Epithelial cell of esophagus (primary cell): ENCODE measurements around the gene EGFR.

Experiments used
- DNase-seq: peaks from one replicate; pipeline ENCODE4 v3.0.0; 2010; ENCODE audit warnings: low read depth
- H3K4me3 ChIP-seq: 2 replicates; pipeline ENCODE4 v1.5.1; 2011; ENCODE audit warnings: mild to moderate bottlenecking, low read length, control low read depth
- CTCF ChIP-seq: IDR thresholded peaks from 2 replicates; pipeline ENCODE4 v1.5.1; 2011; ENCODE audit warnings: low read depth, mild to moderate bottlenecking, low read length, control low read depth, inconsistent platforms; ENCODE audit not compliant: insufficient read depth; ENCODE audit errors: missing control alignments

Gene EGFR

GRCh38 chr7:54992871-54993475 is 25.8 kb upstream of the EGFR start:
- no peak for DNase-seq
- H3K4me3 ChIP-seq: no peak overlapping the region
- no peak for TF ChIP-seq CTCF

GRCh38 chr7:54995166-54995565 is 23.7 kb upstream of the EGFR start:
- no peak for DNase-seq
- no peak for TF ChIP-seq CTCF
- no peak overlapping the region for H3K4me3 ChIP-seq

GRCh38 chr7:54995610-54996363 is 23.0 kb upstream of the EGFR start:
- no peak for TF ChIP-seq CTCF
- no peak overlapping the region for H3K4me3 ChIP-seq
- DNase-seq: peak; percentile 92

GRCh38 chr7:54996391-54996790 is 22.4 kb upstream of the EGFR start:
- no peak overlapping the region for H3K4me3 ChIP-seq
- TF ChIP-seq CTCF: no peak
- no peak for DNase-seq

- no peak overlapping the region for H3K4me3 ChIP-seq
- no peak for TF ChIP-seq CTCF
- no peak for DNase-seq
These were observed 14.2 kb upstream of the EGFR start for GRCh38 chr7:55004579-55004978.

GRCh38 chr7:55005241-55005851 is 13.5 kb upstream of the EGFR start:
- no peak for DNase-seq
- H3K4me3 ChIP-seq: no peak overlapping the region
- no peak for TF ChIP-seq CTCF
